Measurements from ENCODE around the gene SLC39A8. TPM values are rescaled to one million over a fixed set of nuclear protein-coding genes. Genes with fewer than 3 reads are reported as not detected.
"Not testable (repeated sequence)": the region's sequence is repeated elsewhere in the genome, so short reads cannot be mapped to it uniquely, and the experiment has no call there.

SLC39A8 gene
- 10 to 100 TPM in 1 of 4 donors, 1 to 10 TPM in 3; 2.5 to 15.0 (median 6.2) TPM for polyA plus RNA-seq
- long read RNA-seq, donor 1, transcript SLC39A8-202 (8 exons, 3,238 nt) = major isoform, 5 of 7 reads
- long read RNA-seq, donor 1, partial matches to known transcripts = 0 of 7 reads
- long read RNA-seq, donor 1, other reads (novel, unspliced or antisense) = 0 of 7 reads
- long read RNA-seq, donor 2, partial matches to known transcripts = 0 of 1 reads
- long read RNA-seq, donor 2, other reads (novel, unspliced or antisense) = 0 of 1 reads
- long read RNA-seq, donor 3, partial matches to known transcripts = 0 of 2 reads
- long read RNA-seq, donor 3, other reads (novel, unspliced or antisense) = 0 of 2 reads
- long read RNA-seq, donor 4, partial matches to known transcripts = 0 of 1 reads
- long read RNA-seq, donor 4, other reads (novel, unspliced or antisense) = 0 of 1 reads
- long read RNA-seq, donor 5 = 0 reads
- long read RNA-seq, donor 6 = 0 reads
- long read RNA-seq, donor 7, partial matches to known transcripts = 0 of 2 reads
- long read RNA-seq, donor 7, other reads (novel, unspliced or antisense) = 0 of 2 reads
- long read RNA-seq, donor 8 = 0 reads
- long read RNA-seq, donor 9 = 0 reads
- long read RNA-seq, donor 10, transcript SLC39A8-201 (9 exons, 3,144 nt) = major isoform, 5 of 8 reads
- long read RNA-seq, donor 10, partial matches to known transcripts = 0 of 8 reads
- long read RNA-seq, donor 10, other reads (novel, unspliced or antisense) = 0 of 8 reads

GRCh38 chr4:102344954-102345794 is at the start of gene SLC39A8:
Gene SLC39A8 (minus strand): TSS chr4:102345482. CDS start chr4:102344662, 820 bp downstream.
- Histone ChIP-seq H3K9me3 (ENCODE audit: control insufficient read depth in 2 of 2, insufficient read depth in 1 of 2, low read depth in 1 of 2, low read length in 1 of 2) (no peaks in the 10 kb centered on the region), H3K4me3 (ENCODE audit: low read depth in 1 of 3, low read length in 3 of 3) (peak within 1 kb of the TSS; percentile 55 to 79 (median 67)), H3K27me3 (ENCODE audit: control insufficient read depth in 3 of 3, insufficient read depth in 3 of 3, low read length in 3 of 3) (no peaks in the 10 kb centered on the region), H3K36me3 (ENCODE audit: control insufficient read depth in 3 of 3, insufficient read depth in 2 of 3, low read depth in 1 of 3, low read length in 3 of 3) (no peaks in the 10 kb centered on the region), H3K27ac (ENCODE audit: low read depth in 1 of 3, low read length in 2 of 3) (peak within 1 kb of the TSS; percentile 41 to 92 (median 55)), H3K4me1 (ENCODE audit: control insufficient read depth in 3 of 3, insufficient read depth in 2 of 3, low read depth in 1 of 3, low read length in 2 of 3) (peaks cover 0 to 2% (median 0%) of the 10 kb centered on the region in 3 donors)
- FAIRE-seq = no peak
- 0% methylated on average over 54 of the region's 54 CpGs for WGBS, 3 donors
- DNase-seq = peak; percentile 76 to 91

GRCh38 chr4:102392033-102392744 is 46.9 kb upstream of the SLC39A8 start:
- Histone ChIP-seq H3K9me3 (ENCODE audit: control insufficient read depth in 2 of 2, insufficient read depth in 1 of 2, low read depth in 1 of 2, low read length in 1 of 2) (peaks cover 0 to 3% of the 10 kb centered on the region in 2 donors), H3K27me3 (ENCODE audit: control insufficient read depth in 3 of 3, insufficient read depth in 3 of 3, low read length in 3 of 3) (no peaks in the 10 kb centered on the region), H3K27ac (ENCODE audit: low read depth in 1 of 3, low read length in 2 of 3) (no peak overlapping the region), H3K4me3 (ENCODE audit: low read depth in 1 of 3, low read length in 3 of 3) (no peak overlapping the region), H3K4me1 (ENCODE audit: control insufficient read depth in 3 of 3, insufficient read depth in 2 of 3, low read depth in 1 of 3, low read length in 2 of 3) (no peaks in the 10 kb centered on the region), H3K36me3 (ENCODE audit: control insufficient read depth in 3 of 3, insufficient read depth in 2 of 3, low read depth in 1 of 3, low read length in 3 of 3) (no peaks in the 10 kb centered on the region)
- DNase-seq (no peak), FAIRE-seq (no peak)
- WGBS, 3 donors = 89 to 92% (median 91%) methylated on average over 4 of the region's 4 CpGs

DNA sequence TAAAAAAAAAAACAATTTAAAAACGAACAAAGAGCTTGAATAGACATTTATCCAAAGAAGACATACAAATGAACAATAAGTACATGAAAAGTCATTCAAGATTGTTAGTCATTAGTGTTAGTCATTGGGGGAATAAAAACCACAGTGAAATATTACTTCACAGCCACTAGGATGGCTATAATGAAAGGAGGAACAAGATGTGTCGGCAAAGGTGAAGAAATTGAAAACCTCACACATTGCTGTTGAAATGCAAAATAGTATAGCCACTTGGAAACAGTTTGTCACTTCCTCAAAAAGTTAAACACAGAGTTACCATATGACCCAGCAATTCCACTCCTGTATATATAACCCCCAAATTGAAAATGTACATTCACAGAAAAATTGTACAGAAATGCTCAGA is 45.2 kb upstream of the SLC39A8 start:
- Histone ChIP-seq H3K27me3 (ENCODE audit: control insufficient read depth in 3 of 3, insufficient read depth in 3 of 3, low read length in 3 of 3) (no peaks in the 10 kb centered on the region), H3K27ac (ENCODE audit: low read depth in 1 of 3, low read length in 2 of 3) (no peak overlapping the region), H3K36me3 (ENCODE audit: control insufficient read depth in 3 of 3, insufficient read depth in 2 of 3, low read depth in 1 of 3, low read length in 3 of 3) (no peaks in the 10 kb centered on the region), H3K4me1 (ENCODE audit: control insufficient read depth in 3 of 3, insufficient read depth in 2 of 3, low read depth in 1 of 3, low read length in 2 of 3) (no peaks in the 10 kb centered on the region), H3K9me3 (ENCODE audit: control insufficient read depth in 2 of 2, insufficient read depth in 1 of 2, low read depth in 1 of 2, low read length in 1 of 2) (peaks cover 0 to 3% of the 10 kb centered on the region in 2 donors), H3K4me3 (ENCODE audit: low read depth in 1 of 3, low read length in 3 of 3) (no peak overlapping the region)
- FAIRE-seq (peak; percentile 49), DNase-seq (no peak)
- 46 to 72% (median 61%) methylated on average over 2 of the region's 2 CpGs for WGBS, 3 donors

GRCh38 chr4:102388611-102389010 is 43.3 kb upstream of the SLC39A8 start:
- Histone ChIP-seq H3K4me1 (ENCODE audit: control insufficient read depth in 3 of 3, insufficient read depth in 2 of 3, low read depth in 1 of 3, low read length in 2 of 3) (no peaks in the 10 kb centered on the region), H3K4me3 (ENCODE audit: low read depth in 1 of 3, low read length in 3 of 3) (no peak overlapping the region), H3K27ac (ENCODE audit: low read depth in 1 of 3, low read length in 2 of 3) (no peak overlapping the region), H3K9me3 (ENCODE audit: control insufficient read depth in 2 of 2, insufficient read depth in 1 of 2, low read depth in 1 of 2, low read length in 1 of 2) (no peaks in the 10 kb centered on the region), H3K27me3 (ENCODE audit: control insufficient read depth in 3 of 3, insufficient read depth in 3 of 3, low read length in 3 of 3) (no peaks in the 10 kb centered on the region), H3K36me3 (ENCODE audit: control insufficient read depth in 3 of 3, insufficient read depth in 2 of 3, low read depth in 1 of 3, low read length in 3 of 3) (no peaks in the 10 kb centered on the region)
- no peak for FAIRE-seq
- DNase-seq = no peak

- Histone ChIP-seq H3K36me3 (ENCODE audit: control insufficient read depth in 3 of 3, insufficient read depth in 2 of 3, low read depth in 1 of 3, low read length in 3 of 3) (no peaks in the 10 kb centered on the region), H3K9me3 (ENCODE audit: control insufficient read depth in 2 of 2, insufficient read depth in 1 of 2, low read depth in 1 of 2, low read length in 1 of 2) (no peaks in the 10 kb centered on the region), H3K27me3 (ENCODE audit: control insufficient read depth in 3 of 3, insufficient read depth in 3 of 3, low read length in 3 of 3) (no peaks in the 10 kb centered on the region), H3K4me1 (ENCODE audit: control insufficient read depth in 3 of 3, insufficient read depth in 2 of 3, low read depth in 1 of 3, low read length in 2 of 3) (no peaks in the 10 kb centered on the region), H3K27ac (ENCODE audit: low read depth in 1 of 3, low read length in 2 of 3) (no peak overlapping the region), H3K4me3 (ENCODE audit: low read depth in 1 of 3, low read length in 3 of 3) (no peak overlapping the region)
- no peak for DNase-seq
- no peak for FAIRE-seq
- 27 to 54% (median 37%) methylated on average over 2 of the region's 2 CpGs for whole genome bisulfite sequencing, 3 donors
Observed at GRCh38 chr4:102387552-102388150, 42.4 kb upstream of the SLC39A8 start.

- FAIRE-seq (no peak), DNase-seq (no peak)
- WGBS, 3 donors = 87 to 90% (median 90%) methylated on average over 3 of the region's 3 CpGs
- no peaks in the 10 kb centered on the region for H3K36me3 ChIP-seq (ENCODE audit: control insufficient read depth in 3 of 3, insufficient read depth in 2 of 3, low read depth in 1 of 3, low read length in 3 of 3)
- no peak overlapping the region for H3K4me3 ChIP-seq (ENCODE audit: low read depth in 1 of 3, low read length in 3 of 3)
- no peaks in the 10 kb centered on the region for H3K4me1 ChIP-seq (ENCODE audit: control insufficient read depth in 3 of 3, insufficient read depth in 2 of 3, low read depth in 1 of 3, low read length in 2 of 3)
- no peaks in the 10 kb centered on the region for H3K9me3 ChIP-seq (ENCODE audit: control insufficient read depth in 2 of 2, insufficient read depth in 1 of 2, low read depth in 1 of 2, low read length in 1 of 2)
- H3K27ac ChIP-seq (ENCODE audit: low read depth in 1 of 3, low read length in 2 of 3) = no peak overlapping the region
- no peaks in the 10 kb centered on the region for H3K27me3 ChIP-seq (ENCODE audit: control insufficient read depth in 3 of 3, insufficient read depth in 3 of 3, low read length in 3 of 3)
Observed at GRCh38 chr4:102386966-102387365, 41.7 kb upstream of the SLC39A8 start.

GRCh38 chr4:102380253-102380652 is 35.0 kb upstream of the SLC39A8 start:
- not testable (repeated sequence) for H3K9me3 ChIP-seq (ENCODE audit: control insufficient read depth in 2 of 2, insufficient read depth in 1 of 2, low read depth in 1 of 2, low read length in 1 of 2); H3K36me3 ChIP-seq (ENCODE audit: control insufficient read depth in 3 of 3, insufficient read depth in 2 of 3, low read depth in 1 of 3, low read length in 3 of 3); H3K4me3 ChIP-seq (ENCODE audit: low read depth in 1 of 3, low read length in 3 of 3); H3K27ac ChIP-seq (ENCODE audit: low read depth in 1 of 3, low read length in 2 of 3); H3K27me3 ChIP-seq (ENCODE audit: control insufficient read depth in 3 of 3, insufficient read depth in 3 of 3, low read length in 3 of 3); FAIRE-seq; H3K4me1 ChIP-seq (ENCODE audit: control insufficient read depth in 3 of 3, insufficient read depth in 2 of 3, low read depth in 1 of 3, low read length in 2 of 3); DNase-seq
- WGBS, 3 donors = 61 to 84% (median 77%) methylated on average over 8 to 10 of the region's 10 CpGs

Data from small intestine (tissue), 16 donors.